HFFc6 (cell line): ENCODE measurements around the gene ACYP1. TPM values are rescaled to one million over a fixed set of nuclear protein-coding genes. Genes with fewer than 3 reads are reported as not detected.
A peak's percentile ranks its signal among the peaks of the same experiment; 100 is the strongest.

Source experiments
- DNase-seq: peaks from one replicate; pipeline ENCODE4 v3.0.0-alpha.2; 2018
- H3K27ac Mint-ChIP-seq: 2 replicates; pipeline ENCODE4 v1.8.0; 2020; ENCODE audit warnings: mild to moderate bottlenecking, mixed read lengths
- H3K27me3 Mint-ChIP-seq: 2 replicates; pipeline ENCODE4 v1.8.0; 2021; ENCODE audit warnings: mild to moderate bottlenecking, moderate library complexity, mixed read lengths; ENCODE audit not compliant: insufficient read depth
- H3K36me3 Mint-ChIP-seq: 2 replicates; pipeline ENCODE4 v1.8.0; 2021; ENCODE audit warnings: low read depth, mixed read lengths
- H3K4me1 Mint-ChIP-seq: 2 replicates; pipeline ENCODE4 v1.8.0; 2020; ENCODE audit warnings: low read depth, mixed read lengths
- H3K4me3 Mint-ChIP-seq: 2 replicates; pipeline ENCODE4 v1.8.0; 2020; ENCODE audit warnings: mild to moderate bottlenecking, moderate library complexity, mixed read lengths
- H3K9me3 Mint-ChIP-seq: 2 replicates; pipeline ENCODE4 v1.8.0; 2020; ENCODE audit warnings: mild to moderate bottlenecking, mixed read lengths
- total RNA-seq, 6 experiments: library from RNA; stranded (reverse); fragmentation: NEBNext Ultra II Directional; extraction: Animal tissue kit (Norgen Biotek cat#: 25700); gene quantifications; 2 replicates in 1 of 6; 3 replicates in 5 of 6; pipeline ENCODE4 v1.2.3, GENCODE V29; 2021
- TF ChIP-seq, protein P1 (sequence below): fragments of 200-600 bp; sonication (generic); IDR thresholded peaks from 2 replicates; pipeline ENCODE4 v1.5.0; 2021; ENCODE audit warnings: antibody characterized with exemption, mild to moderate bottlenecking

The ACYP1 gene
- total RNA-seq, 6 experiments from 2014 or later: 5.9 to 14.9 (median 11.7) TPM

DNA sequence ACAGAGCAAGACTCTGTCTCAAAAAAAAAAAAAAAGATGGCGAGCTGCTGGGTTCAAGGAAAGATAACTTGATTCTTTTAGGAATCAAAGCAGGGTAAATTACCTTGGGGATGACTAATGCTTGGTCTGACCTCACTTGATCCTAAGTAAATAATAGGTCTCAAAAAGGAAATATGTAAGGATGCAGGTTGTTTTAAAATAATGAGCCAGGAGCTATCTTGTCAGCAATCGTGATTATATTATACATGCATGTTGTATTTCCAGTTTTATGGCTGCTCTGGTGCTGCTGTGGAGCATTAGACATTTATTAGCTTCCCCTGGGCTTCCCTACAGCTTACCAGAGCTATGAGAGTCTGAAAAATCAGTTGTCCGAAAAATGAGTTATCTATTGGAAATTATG is 58.5 kb downstream of the ACYP1 start:
- Mint-ChIP-seq H3K27me3 (no peaks in the 10 kb centered on the region; the same call in 1 of the 2 replicates), H3K9me3 (peaks cover 4% of the 10 kb centered on the region; the same call in 1 of the 2 replicates), H3K4me3 (no peak overlapping the region), H3K27ac (peak overlapping the region; percentile 15; the same call in 1 of the 2 replicates), H3K36me3 (peaks cover 66% of the 10 kb centered on the region), H3K4me1 (peaks cover 37% of the 10 kb centered on the region)
- DNase-seq: no peak
- TF ChIP-seq, protein P1, sequence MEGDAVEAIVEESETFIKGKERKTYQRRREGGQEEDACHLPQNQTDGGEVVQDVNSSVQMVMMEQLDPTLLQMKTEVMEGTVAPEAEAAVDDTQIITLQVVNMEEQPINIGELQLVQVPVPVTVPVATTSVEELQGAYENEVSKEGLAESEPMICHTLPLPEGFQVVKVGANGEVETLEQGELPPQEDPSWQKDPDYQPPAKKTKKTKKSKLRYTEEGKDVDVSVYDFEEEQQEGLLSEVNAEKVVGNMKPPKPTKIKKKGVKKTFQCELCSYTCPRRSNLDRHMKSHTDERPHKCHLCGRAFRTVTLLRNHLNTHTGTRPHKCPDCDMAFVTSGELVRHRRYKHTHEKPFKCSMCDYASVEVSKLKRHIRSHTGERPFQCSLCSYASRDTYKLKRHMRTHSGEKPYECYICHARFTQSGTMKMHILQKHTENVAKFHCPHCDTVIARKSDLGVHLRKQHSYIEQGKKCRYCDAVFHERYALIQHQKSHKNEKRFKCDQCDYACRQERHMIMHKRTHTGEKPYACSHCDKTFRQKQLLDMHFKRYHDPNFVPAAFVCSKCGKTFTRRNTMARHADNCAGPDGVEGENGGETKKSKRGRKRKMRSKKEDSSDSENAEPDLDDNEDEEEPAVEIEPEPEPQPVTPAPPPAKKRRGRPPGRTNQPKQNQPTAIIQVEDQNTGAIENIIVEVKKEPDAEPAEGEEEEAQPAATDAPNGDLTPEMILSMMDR: no peak

DNA sequence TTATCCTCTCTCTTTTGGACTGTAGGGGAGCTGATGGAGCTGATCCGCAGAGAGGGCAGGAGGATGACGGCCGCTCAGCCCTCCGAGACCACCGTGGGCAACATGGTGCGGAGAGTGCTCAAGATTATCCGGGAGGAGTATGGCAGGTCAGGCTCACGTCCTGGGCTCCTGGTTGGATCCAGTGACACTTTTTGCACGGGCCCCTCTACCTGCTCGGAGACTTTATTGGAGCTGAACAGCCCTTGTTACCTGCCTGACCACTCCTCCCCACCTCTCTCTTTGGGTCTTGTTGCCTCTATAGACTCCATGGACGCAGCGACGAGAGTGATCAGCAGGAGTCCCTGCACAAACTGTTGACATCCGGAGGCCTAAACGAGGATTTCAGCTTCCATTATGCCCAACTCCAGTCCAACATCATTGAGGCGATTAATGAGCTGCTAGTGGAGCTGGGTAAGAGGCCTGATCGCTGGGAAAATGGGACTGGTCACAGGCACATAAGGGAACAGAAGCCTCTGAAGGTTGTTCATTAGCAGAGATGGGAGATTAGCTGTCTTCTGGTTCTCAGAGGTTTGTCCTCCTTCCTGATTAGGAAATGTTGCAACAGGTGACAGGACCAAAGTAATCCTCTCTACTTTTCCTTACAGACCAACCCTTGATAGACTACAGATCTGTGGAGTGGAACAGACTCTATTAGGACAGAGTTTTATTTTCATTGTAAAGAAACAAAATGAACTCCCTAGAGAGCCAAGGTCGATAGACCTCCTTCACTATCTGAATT is 60.4 kb downstream of the ACYP1 start:
- peak overlapping the region; percentile 97 for H3K27ac Mint-ChIP-seq

More for the DNA sequence above, 60.4 kb downstream of the ACYP1 start:
- H3K36me3 Mint-ChIP-seq: peaks cover 53% of the 10 kb centered on the region
- DNase-seq: no peak
- TF ChIP-seq, protein P1: no peak
- H3K4me3 Mint-ChIP-seq: peak overlapping the region; percentile 92
- H3K4me1 Mint-ChIP-seq: peaks cover 32% of the 10 kb centered on the region
- H3K9me3 Mint-ChIP-seq: peaks cover 4% of the 10 kb centered on the region; the same call in 1 of the 2 replicates
- no peaks in the 10 kb centered on the region; the same call in 1 of the 2 replicates for H3K27me3 Mint-ChIP-seq

Other genes with a start within 250 kb of the ACYP1 start
- not detected for gene PROX2, start 187.9 kb downstream of the ACYP1 start, total RNA-seq
- 100 to 1,000 TPM in 5 of 6 experiments, 10 to 100 TPM in 1; 97.5 to 118 (median 109) TPM for gene DLST, start 182.1 kb downstream of the ACYP1 start, total RNA-seq
- gene RPS6KL1, start 140.8 kb downstream of the ACYP1 start, total RNA-seq: 1 to 10 TPM in 4 of 6 experiments, under 1 TPM in 2; 0.78 to 1.1 (median 1.0) TPM
- gene PGF, start 108.4 kb downstream of the ACYP1 start, total RNA-seq: 1 to 10 TPM in 4 of 6 experiments, under 1 TPM in 2; 0.87 to 2.9 (median 2.7) TPM
- 10 to 100 TPM; 55.5 to 66.1 (median 59.0) TPM for gene EIF2B2, start 61.1 kb downstream of the ACYP1 start, total RNA-seq
- gene MLH3, start 12.6 kb downstream of the ACYP1 start, total RNA-seq: 10 to 100 TPM in 1 of 6 experiments, 1 to 10 TPM in 5; 5.4 to 11.6 (median 7.6) TPM
- gene ZC2HC1C, start 5.6 kb upstream of the ACYP1 start, total RNA-seq: 1 to 10 TPM in 3 of 6 experiments, under 1 TPM in 3; 0.43 to 1.4 (median 1.1) TPM
- gene NEK9, start 63.0 kb upstream of the ACYP1 start, total RNA-seq: 10 to 100 TPM; 67.6 to 79.4 (median 69.4) TPM
- gene TMED10, start 112.6 kb upstream of the ACYP1 start, total RNA-seq: 100 to 1,000 TPM; 370 to 494 (median 430) TPM
- 100 to 1,000 TPM; 118 to 368 (median 342) TPM for gene FOS, start 214.8 kb upstream of the ACYP1 start, total RNA-seq